ENCODE measurements around the gene NR1H2. TPM values are rescaled to one million over a fixed set of nuclear protein-coding genes. Genes with fewer than 3 reads are reported as not detected.

The NR1H2 gene
- total RNA-seq, 1 donor from 2014 or later = 28.3 TPM

DNA sequence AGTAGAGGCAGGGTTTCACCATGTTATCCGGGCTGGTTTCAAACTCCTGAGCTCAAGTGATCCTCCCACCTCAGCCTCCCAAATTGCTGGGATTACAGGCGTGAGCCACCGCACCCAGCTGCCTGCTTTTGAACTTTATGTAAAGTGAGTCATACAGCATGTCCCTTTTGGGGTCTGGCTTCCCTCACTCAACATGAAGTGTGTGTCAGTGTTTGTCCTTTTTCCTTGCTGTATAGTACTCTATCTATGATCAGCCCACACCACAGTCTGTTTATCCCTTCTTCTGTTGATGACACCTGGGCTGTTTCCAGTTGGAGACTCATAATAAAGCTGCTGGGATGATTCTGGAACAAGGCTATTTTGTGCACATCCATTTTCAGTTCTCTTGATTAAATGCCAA is 44.6 kb downstream of the NR1H2 start:
- TF ChIP-seq, protein P1, sequence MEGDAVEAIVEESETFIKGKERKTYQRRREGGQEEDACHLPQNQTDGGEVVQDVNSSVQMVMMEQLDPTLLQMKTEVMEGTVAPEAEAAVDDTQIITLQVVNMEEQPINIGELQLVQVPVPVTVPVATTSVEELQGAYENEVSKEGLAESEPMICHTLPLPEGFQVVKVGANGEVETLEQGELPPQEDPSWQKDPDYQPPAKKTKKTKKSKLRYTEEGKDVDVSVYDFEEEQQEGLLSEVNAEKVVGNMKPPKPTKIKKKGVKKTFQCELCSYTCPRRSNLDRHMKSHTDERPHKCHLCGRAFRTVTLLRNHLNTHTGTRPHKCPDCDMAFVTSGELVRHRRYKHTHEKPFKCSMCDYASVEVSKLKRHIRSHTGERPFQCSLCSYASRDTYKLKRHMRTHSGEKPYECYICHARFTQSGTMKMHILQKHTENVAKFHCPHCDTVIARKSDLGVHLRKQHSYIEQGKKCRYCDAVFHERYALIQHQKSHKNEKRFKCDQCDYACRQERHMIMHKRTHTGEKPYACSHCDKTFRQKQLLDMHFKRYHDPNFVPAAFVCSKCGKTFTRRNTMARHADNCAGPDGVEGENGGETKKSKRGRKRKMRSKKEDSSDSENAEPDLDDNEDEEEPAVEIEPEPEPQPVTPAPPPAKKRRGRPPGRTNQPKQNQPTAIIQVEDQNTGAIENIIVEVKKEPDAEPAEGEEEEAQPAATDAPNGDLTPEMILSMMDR (IDR thresholded peaks at IDR 0.05; ENCODE audit: partially characterized antibody, unreplicated experiment) = no peak

DNA sequence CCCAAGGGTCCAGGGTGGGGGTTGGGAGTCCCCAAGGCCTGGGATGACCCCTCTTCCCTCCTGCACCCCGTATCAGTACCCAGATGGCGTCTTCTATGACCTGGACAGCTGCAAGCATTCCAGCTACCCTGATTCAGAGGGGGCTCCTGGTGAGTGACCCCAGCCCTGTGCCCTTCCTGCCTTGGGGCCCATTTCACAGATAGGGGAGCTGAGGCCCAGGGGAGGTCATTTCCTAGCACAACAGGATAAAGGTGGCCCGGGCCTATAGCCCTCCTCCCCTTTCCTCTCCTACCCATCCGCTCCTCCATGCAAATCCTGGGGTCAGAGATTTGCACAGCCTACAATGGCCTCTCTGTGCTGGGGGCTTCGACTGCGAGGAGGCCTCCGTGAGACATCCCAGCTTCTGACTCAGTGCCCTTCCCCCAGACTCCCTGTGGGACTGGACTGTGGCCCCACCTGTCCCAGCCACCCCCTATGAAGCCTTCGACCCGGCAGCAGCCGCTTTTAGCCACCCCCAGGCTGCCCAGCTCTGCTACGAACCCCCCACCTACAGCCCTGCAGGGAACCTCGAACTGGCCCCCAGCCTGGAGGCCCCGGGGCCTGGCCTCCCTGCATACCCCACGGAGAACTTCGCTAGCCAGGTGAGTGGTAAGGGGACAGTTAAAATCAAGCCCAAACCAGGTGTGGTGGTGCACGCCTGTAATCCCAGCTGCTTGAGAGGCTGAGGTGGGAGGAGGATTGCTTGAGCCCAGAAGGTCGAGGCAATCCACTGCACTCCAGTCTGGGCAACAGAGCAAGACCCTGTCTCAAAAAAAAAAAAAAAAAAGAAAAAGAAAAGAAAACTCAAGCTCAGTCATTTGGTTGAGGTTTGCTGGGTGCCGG is 46.4 kb downstream of the NR1H2 start:
- DNase-seq = no peak
- Mint-ChIP-seq H3K27ac (ENCODE audit: unreplicated experiment) (peak overlapping the region; percentile 48), H3K9me3 (ENCODE audit: unreplicated experiment) (peaks cover 7% of the 10 kb centered on the region), H3K36me3 (ENCODE audit: unreplicated experiment) (no peaks in the 10 kb centered on the region), H3K4me3 (ENCODE audit: unreplicated experiment) (peak overlapping the region; percentile 49), H3K27me3 (ENCODE audit: unreplicated experiment) (peaks cover 3% of the 10 kb centered on the region), H3K4me1 (ENCODE audit: low read depth, unreplicated experiment) (peaks cover 6% of the 10 kb centered on the region)
- TF ChIP-seq, protein P1 (IDR thresholded peaks at IDR 0.05; ENCODE audit: partially characterized antibody, unreplicated experiment) = no peak

More for the DNA sequence above, 44.6 kb downstream of the NR1H2 start:
- Mint-ChIP-seq H3K9me3 (ENCODE audit: unreplicated experiment) (peaks cover 7% of the 10 kb centered on the region), H3K36me3 (ENCODE audit: unreplicated experiment) (no peaks in the 10 kb centered on the region), H3K27me3 (ENCODE audit: unreplicated experiment) (peaks cover 5% of the 10 kb centered on the region), H3K27ac (ENCODE audit: unreplicated experiment) (no peak overlapping the region), H3K4me1 (ENCODE audit: low read depth, unreplicated experiment) (peaks cover 6% of the 10 kb centered on the region), H3K4me3 (ENCODE audit: unreplicated experiment) (no peak overlapping the region)
- DNase-seq = no peak

DNA sequence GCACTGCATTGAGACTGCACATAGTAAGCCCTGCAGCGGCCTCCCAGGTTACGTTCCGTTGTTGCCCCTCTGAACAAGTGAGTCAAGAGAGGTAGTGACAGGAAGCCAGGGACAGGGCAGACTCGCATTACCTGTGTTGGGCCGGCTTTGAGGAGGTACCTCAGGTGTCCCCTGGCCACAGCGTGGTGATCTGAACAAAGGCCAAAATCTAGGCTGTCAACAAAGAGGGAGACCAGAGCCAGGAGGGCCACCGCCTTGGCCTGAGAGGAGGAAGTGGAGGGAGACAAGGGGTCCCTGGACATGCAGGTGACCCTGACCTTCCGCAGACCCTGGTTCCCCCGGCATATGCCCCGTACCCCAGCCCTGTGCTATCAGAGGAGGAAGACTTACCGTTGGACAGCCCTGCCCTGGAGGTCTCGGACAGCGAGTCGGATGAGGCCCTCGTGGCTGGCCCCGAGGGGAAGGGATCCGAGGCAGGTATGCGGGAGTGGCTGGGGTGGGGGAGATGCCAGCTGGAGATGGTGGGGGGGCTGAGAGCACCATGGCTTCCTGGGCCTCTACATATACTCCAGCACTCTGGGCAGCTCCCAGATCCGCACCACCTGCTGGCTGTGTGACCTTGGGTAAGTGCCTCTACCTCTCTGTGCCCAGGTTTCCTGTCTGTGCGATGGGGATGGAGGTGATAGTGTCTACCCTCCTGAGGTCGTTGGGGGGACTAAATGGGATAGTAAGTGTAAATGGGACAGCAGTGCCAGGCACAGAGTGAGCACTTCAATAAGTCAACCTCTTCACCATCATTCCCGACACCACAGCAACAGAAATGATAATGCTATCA is 47.2 kb downstream of the NR1H2 start:
- TF ChIP-seq, protein P1 (IDR thresholded peaks at IDR 0.05; ENCODE audit: partially characterized antibody, unreplicated experiment) = no peak
- H3K36me3 Mint-ChIP-seq (ENCODE audit: unreplicated experiment) = no peaks in the 10 kb centered on the region

DNA sequence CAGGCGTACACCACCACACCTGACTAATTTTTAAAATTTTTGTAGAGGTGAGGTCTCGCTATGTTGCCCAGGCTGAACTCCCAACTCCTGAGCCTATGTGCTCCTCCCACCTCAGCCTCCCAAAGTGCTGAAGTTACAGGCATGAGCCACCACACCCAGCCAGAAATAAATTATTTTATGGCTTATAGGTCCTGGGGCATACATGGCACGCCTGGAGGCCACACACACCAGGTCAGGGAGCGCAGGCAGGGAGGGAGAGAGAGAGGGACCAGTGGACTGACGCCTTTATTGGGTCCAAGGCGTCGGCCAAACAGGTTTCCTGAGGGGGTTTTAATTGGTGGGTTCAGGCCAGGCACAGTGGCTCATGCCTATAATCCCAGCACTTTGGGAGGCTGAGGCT is 49.3 kb downstream of the NR1H2 start:
- Mint-ChIP-seq H3K4me1 (ENCODE audit: low read depth, unreplicated experiment) (no peaks in the 10 kb centered on the region), H3K4me3 (ENCODE audit: unreplicated experiment) (no peak overlapping the region), H3K9me3 (ENCODE audit: unreplicated experiment) (peaks cover 3% of the 10 kb centered on the region), H3K27ac (ENCODE audit: unreplicated experiment) (no peak overlapping the region), H3K36me3 (ENCODE audit: unreplicated experiment) (no peaks in the 10 kb centered on the region), H3K27me3 (ENCODE audit: unreplicated experiment) (no peaks in the 10 kb centered on the region)
- no peak for DNase-seq
- TF ChIP-seq, protein P1 (IDR thresholded peaks at IDR 0.05; ENCODE audit: partially characterized antibody, unreplicated experiment) = no peak

More for the DNA sequence above, 47.2 kb downstream of the NR1H2 start:
- H3K4me3 Mint-ChIP-seq (ENCODE audit: unreplicated experiment) = no peak overlapping the region
- peaks cover 3% of the 10 kb centered on the region for H3K27me3 Mint-ChIP-seq (ENCODE audit: unreplicated experiment)
- peaks cover 7% of the 10 kb centered on the region for H3K9me3 Mint-ChIP-seq (ENCODE audit: unreplicated experiment)
- H3K4me1 Mint-ChIP-seq (ENCODE audit: low read depth, unreplicated experiment) = peaks cover 6% of the 10 kb centered on the region
- no peak for DNase-seq
- no peak overlapping the region for H3K27ac Mint-ChIP-seq (ENCODE audit: unreplicated experiment)
